Gastroesophageal sphincter (tissue), 4 donors: ENCODE results near the gene TXNDC11. TPM values are rescaled to one million over a fixed set of nuclear protein-coding genes. Genes with fewer than 3 reads are reported as not detected.

ENCODE experiments used
- ATAC-seq: fragments of 150-250 bp; one replicate; pipeline ENCODE4 v1.9.1; 2016; ENCODE audit warnings: mild to moderate bottlenecking, moderate library complexity
- H3K27ac ChIP-seq, 4 donors: fragments of 200-600 bp; sonication (generic) in 3 of 4; 1 replicate in 3 of 4; 2 replicates in 1 of 4; pipeline ENCODE4 v1.5.1; 2016 to 2019
- H3K27me3 ChIP-seq: fragments of 200-600 bp; sonication (generic); one replicate; pipeline ENCODE4 v1.5.1; 2019
- H3K36me3 ChIP-seq, 2 donors: fragments of 200-600 bp; sonication (generic); one replicate each; pipeline ENCODE4 v1.5.1; 2019; ENCODE audit warnings: control low read depth in 1 of 2
- H3K4me1 ChIP-seq, 3 donors: fragments of 200-600 bp; sonication (generic); 1 replicate in 2 of 3; 2 replicates in 1 of 3; pipeline ENCODE4 v1.5.1; 2016 to 2019; ENCODE audit warnings: control low read depth in 2 of 3
- H3K4me3 ChIP-seq, 2 donors: fragments of 200-600 bp; sonication (generic); one replicate each; pipeline ENCODE4 v1.5.1; 2019; ENCODE audit warnings: mild to moderate bottlenecking in 1 of 2, moderate library complexity in 1 of 2
- H3K9me3 ChIP-seq, 3 donors: fragments of 200-600 bp; sonication (generic); one replicate each; pipeline ENCODE4 v1.5.1; 2017 to 2019; ENCODE audit warnings: control low read depth in 2 of 3
- EP300 ChIP-seq: sonication (generic); formaldehyde crosslinking; IDR thresholded peaks from one replicate; pipeline ENCODE4 v1.6.1; 2017; ENCODE audit warnings: antibody characterized with exemption, mild to moderate bottlenecking
- POLR2A ChIP-seq, 2 donors: fragments of 450-650 bp; IDR thresholded peaks; one replicate each; pipeline ENCODE4 v1.6.1; 2017; ENCODE audit warnings: antibody characterized with exemption in 2 of 2, mild to moderate bottlenecking in 2 of 2, moderate library complexity in 1 of 2
- POLR2AphosphoS5 ChIP-seq: sonication (generic); formaldehyde crosslinking; IDR thresholded peaks from one replicate; pipeline ENCODE4 v1.6.1; 2017; ENCODE audit warnings: antibody characterized with exemption
- WGBS, 2 donors: methylation state at CpG; one replicate each; pipeline ENCODE4 v1.1.5; 2018; ENCODE audit warnings: low coverage in 1 of 2; 5-methylcytosine and 5-hydroxymethylcytosine counted together
- total RNA-seq, 4 donors: library from RNA; depleted of rRNA; stranded (reverse); fragments of >200 nt; gene quantifications; one replicate each; pipeline ENCODE4 v1.1.0, GENCODE V29; 2016
- TF ChIP-seq, protein P1 (sequence below), 4 experiments: fragments of 200-600 bp in 2 of 4; fragments of 450-650 bp in 2 of 4; sonication (generic) in 1 of 4; IDR thresholded peaks; one replicate each; pipeline ENCODE4 v1.5.1; 2017 to 2019; ENCODE audit warnings: antibody characterized with exemption in 4 of 4, mild to moderate bottlenecking in 2 of 4, moderate library complexity in 2 of 4

The TXNDC11 gene
- total RNA-seq, 4 donors from 2014 or later: 30.2 to 53.5 (median 46.4) TPM

DNA sequence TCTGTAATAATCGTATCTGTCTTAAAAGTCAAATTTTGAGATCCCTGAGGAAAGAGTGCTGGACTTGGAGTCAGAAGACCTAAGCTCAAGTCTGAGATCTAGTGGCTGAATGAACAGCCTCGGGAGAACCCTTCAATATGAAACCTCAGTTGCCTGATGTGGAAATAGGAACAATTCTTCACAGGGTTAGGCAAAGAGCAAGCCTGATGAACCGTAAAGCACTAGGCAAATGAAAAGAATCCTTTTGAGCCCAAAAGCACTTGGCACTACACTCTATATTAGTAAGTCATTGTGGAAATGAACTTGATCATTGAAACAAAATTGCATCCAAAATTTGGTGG lies 20.2 kb downstream of the TXNDC11 start:
- no peak for TF ChIP-seq POLR2AphosphoS5
- no peak for TF ChIP-seq EP300
- no peak for TF ChIP-seq POLR2A (IDR thresholded peaks at IDR 0.05)
- TF ChIP-seq, protein P1, sequence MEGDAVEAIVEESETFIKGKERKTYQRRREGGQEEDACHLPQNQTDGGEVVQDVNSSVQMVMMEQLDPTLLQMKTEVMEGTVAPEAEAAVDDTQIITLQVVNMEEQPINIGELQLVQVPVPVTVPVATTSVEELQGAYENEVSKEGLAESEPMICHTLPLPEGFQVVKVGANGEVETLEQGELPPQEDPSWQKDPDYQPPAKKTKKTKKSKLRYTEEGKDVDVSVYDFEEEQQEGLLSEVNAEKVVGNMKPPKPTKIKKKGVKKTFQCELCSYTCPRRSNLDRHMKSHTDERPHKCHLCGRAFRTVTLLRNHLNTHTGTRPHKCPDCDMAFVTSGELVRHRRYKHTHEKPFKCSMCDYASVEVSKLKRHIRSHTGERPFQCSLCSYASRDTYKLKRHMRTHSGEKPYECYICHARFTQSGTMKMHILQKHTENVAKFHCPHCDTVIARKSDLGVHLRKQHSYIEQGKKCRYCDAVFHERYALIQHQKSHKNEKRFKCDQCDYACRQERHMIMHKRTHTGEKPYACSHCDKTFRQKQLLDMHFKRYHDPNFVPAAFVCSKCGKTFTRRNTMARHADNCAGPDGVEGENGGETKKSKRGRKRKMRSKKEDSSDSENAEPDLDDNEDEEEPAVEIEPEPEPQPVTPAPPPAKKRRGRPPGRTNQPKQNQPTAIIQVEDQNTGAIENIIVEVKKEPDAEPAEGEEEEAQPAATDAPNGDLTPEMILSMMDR (IDR thresholded peaks at IDR 0.05): no peak
- ATAC-seq: no peak
- Histone ChIP-seq H3K4me3 (no peak overlapping the region), H3K36me3 (peaks cover 0 to 79% of the 10 kb centered on the region in 2 donors), H3K9me3 (no peaks in the 10 kb centered on the region), H3K4me1 (peaks cover 0 to 33% (median 0%) of the 10 kb centered on the region in 3 donors), H3K27ac (no peak overlapping the region), H3K27me3 (no peaks in the 10 kb centered on the region)
- 64 to 82% methylated on average over 1 to 3 of the region's 3 CpGs for WGBS, 2 donors

DNA sequence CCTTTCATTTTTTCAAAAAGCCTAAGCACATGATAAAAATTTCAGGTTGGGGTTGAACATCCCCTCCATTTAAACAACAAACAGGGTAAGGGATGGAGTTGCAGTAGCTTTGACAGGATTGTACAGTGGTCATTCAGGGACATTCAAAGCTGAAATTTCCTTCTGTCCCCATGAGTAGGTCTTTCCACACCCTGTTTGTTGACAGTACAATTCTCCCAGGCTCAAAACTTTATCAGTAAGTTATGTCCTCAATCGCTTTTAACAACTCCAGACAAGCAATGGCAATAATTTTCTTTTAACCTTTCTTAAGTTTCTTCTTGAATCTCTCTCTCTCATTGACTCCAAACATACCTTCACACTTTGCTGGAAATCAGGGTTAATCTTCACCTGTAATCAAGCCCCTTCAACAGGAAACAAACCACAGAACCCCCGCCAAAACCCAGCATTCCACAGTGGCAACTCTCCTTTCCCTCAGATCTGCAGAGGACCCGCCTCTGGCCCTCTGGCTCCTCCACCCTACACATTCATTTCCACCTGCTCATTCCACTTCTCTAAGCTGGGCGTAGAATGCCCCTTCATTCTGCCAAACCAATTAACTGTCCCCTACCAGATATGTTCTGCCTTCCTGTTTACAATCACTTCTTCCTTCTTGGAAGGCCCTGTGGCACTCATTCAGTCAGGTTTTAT lies 20.7 kb downstream of the TXNDC11 start:
- no peaks in the 10 kb centered on the region for H3K27me3 ChIP-seq
- H3K27ac ChIP-seq: no peak overlapping the region
- no peak for ATAC-seq
- no peak overlapping the region for H3K4me3 ChIP-seq
- peaks cover 0 to 79% of the 10 kb centered on the region in 2 donors for H3K36me3 ChIP-seq
- H3K4me1 ChIP-seq: peaks cover 0 to 37% (median 0%) of the 10 kb centered on the region in 3 donors
- TF ChIP-seq POLR2AphosphoS5: no peak
- TF ChIP-seq, protein P1 (IDR thresholded peaks at IDR 0.05): no peak
- TF ChIP-seq EP300: no peak
- TF ChIP-seq POLR2A (IDR thresholded peaks at IDR 0.05): no peak
- H3K9me3 ChIP-seq: no peaks in the 10 kb centered on the region
- WGBS, 2 donors: 89 to 94% methylated on average over 2 to 4 of the region's 4 CpGs

DNA sequence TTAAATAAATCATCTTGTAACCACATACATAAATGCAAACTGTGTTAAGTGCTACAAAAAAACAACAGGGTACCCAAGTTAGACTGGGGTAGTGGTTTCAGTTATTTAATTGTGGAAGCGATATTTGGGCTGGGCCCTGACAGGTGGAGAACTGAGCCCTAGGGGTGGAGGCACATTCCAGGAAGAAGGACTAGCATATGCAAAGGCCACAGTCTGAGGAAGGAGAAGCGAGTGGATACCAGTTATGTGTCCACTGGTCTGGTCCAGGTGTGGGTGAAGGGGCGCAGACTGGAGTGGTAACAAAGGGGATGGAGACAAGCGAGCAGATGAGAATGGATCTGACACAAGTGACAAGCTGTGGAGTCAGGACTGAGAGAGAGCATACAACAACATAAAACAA lies 22.9 kb downstream of the TXNDC11 start:
- no peaks in the 10 kb centered on the region for H3K9me3 ChIP-seq
- no peak for ATAC-seq
- no peak for TF ChIP-seq POLR2AphosphoS5
- TF ChIP-seq POLR2A (IDR thresholded peaks at IDR 0.05): no peak
- TF ChIP-seq EP300: no peak
- TF ChIP-seq, protein P1 (IDR thresholded peaks at IDR 0.05): no peak
- 95 to 100% methylated on average over 2 to 4 of the region's 4 CpGs for whole genome bisulfite sequencing, 2 donors
- H3K4me1 ChIP-seq: peaks cover 0 to 45% (median 0%) of the 10 kb centered on the region in 3 donors
- peaks cover 0 to 71% of the 10 kb centered on the region in 2 donors for H3K36me3 ChIP-seq
- no peak overlapping the region for H3K27ac ChIP-seq
- H3K4me3 ChIP-seq: no peak overlapping the region
- no peaks in the 10 kb centered on the region for H3K27me3 ChIP-seq

DNA sequence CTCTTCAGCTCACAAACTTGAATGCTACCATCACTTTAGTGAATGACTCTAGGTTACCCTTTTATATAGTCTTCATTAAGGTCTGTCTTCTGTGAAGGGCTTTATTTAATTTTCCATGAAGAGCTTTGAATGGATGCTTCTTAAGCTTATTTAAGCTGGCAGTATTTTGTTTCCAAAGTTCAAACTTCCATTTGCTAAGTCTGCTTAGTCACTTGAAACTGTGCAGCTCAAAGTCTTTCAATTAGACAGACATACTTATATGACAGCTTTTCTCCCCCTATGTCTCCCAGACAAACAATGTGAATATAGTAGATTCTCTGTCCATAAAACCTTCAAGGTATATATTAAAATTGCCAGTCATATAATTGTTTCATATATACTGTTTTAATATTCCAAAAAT lies 23.5 kb downstream of the TXNDC11 start:
- no peak overlapping the region for H3K4me3 ChIP-seq
- H3K9me3 ChIP-seq: no peaks in the 10 kb centered on the region
- TF ChIP-seq EP300 (no peak), POLR2AphosphoS5 (no peak), POLR2A (IDR thresholded peaks at IDR 0.05) (no peak)
- TF ChIP-seq, protein P1 (IDR thresholded peaks at IDR 0.05): no peak
- ATAC-seq: no peak
- peaks cover 0 to 66% of the 10 kb centered on the region in 2 donors for H3K36me3 ChIP-seq
- no peaks in the 10 kb centered on the region for H3K27me3 ChIP-seq
- H3K4me1 ChIP-seq: peaks cover 0 to 49% (median 0%) of the 10 kb centered on the region in 3 donors
- H3K27ac ChIP-seq: no peak overlapping the region

DNA sequence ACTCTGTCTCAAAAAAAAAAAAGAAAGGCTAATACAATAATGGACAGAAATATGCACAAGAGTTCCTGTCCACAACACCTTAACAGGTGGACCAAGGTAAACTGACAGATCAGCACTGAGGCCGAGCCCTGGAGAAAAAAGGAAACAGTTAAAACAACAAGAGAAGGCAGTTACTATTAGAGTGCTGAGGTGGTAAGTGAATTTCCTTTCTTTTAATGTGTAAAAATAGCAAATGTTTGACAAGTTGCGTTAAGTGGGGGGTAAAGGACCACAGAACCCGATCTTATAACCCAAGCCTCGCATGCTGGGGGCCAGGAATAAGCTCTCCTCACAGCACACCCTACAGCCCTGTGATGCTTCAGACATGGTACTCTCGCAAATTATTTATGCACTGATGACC lies 24.8 kb downstream of the TXNDC11 start:
- no peak overlapping the region for H3K4me3 ChIP-seq
- WGBS, 2 donors: 47% methylated on average over 5 of the region's 5 CpGs; no CpG with 5 or more reads in 1 of the 2 donors
- ATAC-seq: no peak
- no peaks in the 10 kb centered on the region for H3K9me3 ChIP-seq
- peak overlapping the region in 1 of 4 donors; percentile 5 for H3K27ac ChIP-seq
- H3K4me1 ChIP-seq: peaks cover 0 to 49% (median 0%) of the 10 kb centered on the region in 3 donors
- TF ChIP-seq POLR2A (IDR thresholded peaks at IDR 0.05): no peak
- TF ChIP-seq POLR2AphosphoS5: no peak
- no peak for TF ChIP-seq EP300
- TF ChIP-seq, protein P1 (IDR thresholded peaks at IDR 0.05): no peak
- no peaks in the 10 kb centered on the region for H3K27me3 ChIP-seq
- peaks cover 0 to 67% of the 10 kb centered on the region in 2 donors for H3K36me3 ChIP-seq
